Neuronal stem cell (in vitro differentiated cells): Measurements from ENCODE around the gene MARVELD1. TPM values are rescaled to one million over a fixed set of nuclear protein-coding genes. Genes with fewer than 3 reads are reported as not detected.

ENCODE experiments used
- DNase-seq: peaks from one replicate; pipeline ENCODE4 v3.0.0-alpha.2; 2013; ENCODE audit warnings: low spot score
- H2AFZ ChIP-seq: one replicate; pipeline ENCODE4 v1.6.1; 2013; ENCODE audit warnings: mild to moderate bottlenecking, low read length, inconsistent platforms
- H2AK5ac ChIP-seq: 2 replicates; pipeline ENCODE4 v1.6.1; 2013; ENCODE audit warnings: low read depth, mild to moderate bottlenecking, inconsistent platforms, low read length, moderate library complexity, mixed read lengths
- H2BK120ac ChIP-seq: 2 replicates; pipeline ENCODE4 v1.6.1; 2013; ENCODE audit warnings: low read depth, mild to moderate bottlenecking, inconsistent platforms, low read length, moderate library complexity, mixed read lengths
- H2BK12ac ChIP-seq: one replicate; pipeline ENCODE4 v1.6.1; 2013; ENCODE audit warnings: low read length, inconsistent platforms
- H2BK15ac ChIP-seq: 2 replicates; pipeline ENCODE4 v1.6.1; 2013; ENCODE audit warnings: mild to moderate bottlenecking, low read length, inconsistent platforms, mixed read lengths
- H2BK5ac ChIP-seq: one replicate; pipeline ENCODE4 v1.6.1; 2013; ENCODE audit warnings: inconsistent platforms, mild to moderate bottlenecking, low read length, moderate library complexity
- H3K14ac ChIP-seq: one replicate; pipeline ENCODE4 v1.6.1; 2013; ENCODE audit warnings: low read length, inconsistent platforms
- H3K18ac ChIP-seq: 2 replicates; pipeline ENCODE4 v1.6.1; 2013; ENCODE audit warnings: low read length, inconsistent platforms
- H3K23ac ChIP-seq: 2 replicates; pipeline ENCODE4 v1.6.1; 2013; ENCODE audit warnings: low read depth, mild to moderate bottlenecking, mixed read lengths, low read length, inconsistent platforms; ENCODE audit not compliant: poor library complexity
- H3K27ac ChIP-seq: replicated peaks from 3 replicates; pipeline ENCODE4 v1.5.1; 2013; ENCODE audit warnings: low read length, inconsistent platforms
- H3K27me3 ChIP-seq, 3 experiments: 2 replicates each; pipeline ENCODE4 v1.6.1; 2013; ENCODE audit warnings: low read length in 3 of 3, mild to moderate bottlenecking in 2 of 3, inconsistent platforms in 1 of 3, low read depth in 1 of 3, mixed read lengths in 1 of 3, moderate library complexity in 1 of 3; ENCODE audit not compliant: control insufficient read depth in 3 of 3, insufficient read depth in 3 of 3
- H3K36me3 ChIP-seq, 2 donors: replicated peaks in 1 of 2; 2 replicates each; pipeline ENCODE4 v1.6.1; 2013; ENCODE audit warnings: low read length in 2 of 2; ENCODE audit not compliant: control insufficient read depth in 2 of 2, insufficient read depth in 2 of 2
- H3K4ac ChIP-seq: 2 replicates; pipeline ENCODE4 v1.6.1; 2013; ENCODE audit warnings: inconsistent platforms, mild to moderate bottlenecking, low read length, moderate library complexity
- H3K4me1 ChIP-seq, 2 donors: 1 replicate in 1 of 2; 2 replicates in 1 of 2; pipeline ENCODE4 v1.6.1; 2013; ENCODE audit warnings: low read length in 2 of 2, low read depth in 1 of 2; ENCODE audit not compliant: control insufficient read depth in 2 of 2, insufficient read depth in 1 of 2
- H3K4me2 ChIP-seq: one replicate; pipeline ENCODE4 v1.6.1; 2013; ENCODE audit warnings: mild to moderate bottlenecking, low read length, inconsistent platforms; ENCODE audit not compliant: insufficient read depth, poor library complexity, severe bottlenecking
- H3K4me3 ChIP-seq, 2 donors: 2 replicates each; pipeline ENCODE4 v1.5.1; 2013; ENCODE audit warnings: low read length in 2 of 2, mild to moderate bottlenecking in 2 of 2, inconsistent platforms in 1 of 2, moderate library complexity in 1 of 2
- H3K79me1 ChIP-seq: one replicate; pipeline ENCODE4 v1.6.1; 2013; ENCODE audit warnings: low read depth, mild to moderate bottlenecking, inconsistent platforms, low read length, moderate library complexity
- H3K9ac ChIP-seq: one replicate; pipeline ENCODE4 v1.6.1; 2013; ENCODE audit warnings: mild to moderate bottlenecking, low read depth, low read length, inconsistent platforms; ENCODE audit not compliant: poor library complexity
- H3K9me3 ChIP-seq, 2 donors: replicated peaks in 1 of 2; 2 replicates each; pipeline versions ENCODE3 to v1.6.1; 2013; ENCODE audit warnings: low read length in 2 of 2, mild to moderate bottlenecking in 2 of 2, inconsistent platforms in 1 of 2, low read depth in 1 of 2, mixed read lengths in 1 of 2, moderate library complexity in 1 of 2; ENCODE audit not compliant: control insufficient read depth in 2 of 2, insufficient read depth in 1 of 2
- H4K8ac ChIP-seq: one replicate; pipeline ENCODE4 v1.6.1; 2013; ENCODE audit warnings: low read depth, mild to moderate bottlenecking, inconsistent platforms, low read length, moderate library complexity
- H4K91ac ChIP-seq: one replicate; pipeline ENCODE4 v1.6.1; 2013; ENCODE audit warnings: low read length, low read depth, mild to moderate bottlenecking, inconsistent platforms; ENCODE audit not compliant: poor library complexity
- WGBS, 2 donors: extraction: QIAGEN DNeasy Blood & Tissue Kit; methylation state at CpG; one replicate each; pipeline ENCODE4 v1.1.7; 2013; ENCODE audit warnings: missing lambda C conversion rate in 2 of 2, mixed read lengths in 1 of 2; ENCODE audit not compliant: insufficient read length in 2 of 2, insufficient replicate concordance in 1 of 2; ENCODE audit errors: extremely low coverage in 2 of 2; 5-methylcytosine and 5-hydroxymethylcytosine counted together
- polyA plus RNA-seq, 2 experiments: library from polyadenylated mRNA; stranded (reverse); fragments of 200-250 nt; gene quantifications; one replicate each; pipeline ENCODE4 v1.2.3, GENCODE V29; 2013

MARVELD1 gene
- 34.2 TPM for polyA plus RNA-seq (2013, experiment 1 of 2)
- polyA plus RNA-seq (2013, experiment 2 of 2), result 32.5 TPM

DNA sequence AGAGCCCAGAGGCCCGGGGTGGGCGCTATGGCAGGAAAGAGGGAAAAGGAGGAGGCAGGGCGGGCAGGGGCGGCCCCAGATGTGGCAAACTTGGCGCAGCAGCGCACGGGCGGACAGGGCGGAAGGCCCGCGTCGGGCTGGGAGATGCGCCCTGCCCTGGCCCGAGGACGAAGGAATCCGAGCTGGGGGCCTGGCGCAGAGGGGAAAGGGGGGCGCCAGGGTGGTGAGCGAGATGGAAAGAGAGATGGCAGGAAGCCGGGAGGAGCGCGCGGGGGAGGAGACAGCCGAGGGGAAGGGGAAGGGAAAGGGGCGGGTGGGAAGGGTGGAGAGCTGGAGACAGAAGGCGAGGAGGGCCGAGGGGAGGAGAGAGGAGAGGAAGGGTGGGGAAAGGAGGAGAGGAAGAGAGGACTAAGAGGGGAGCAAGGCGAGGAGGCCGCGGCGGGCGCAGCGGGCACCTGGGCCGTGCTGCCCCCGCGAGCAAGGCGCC, at the start of gene MARVELD1:
Gene MARVELD1 (plus strand): TSS at position 392 of the 487 bp plus-strand sequence. CDS start 147 bp downstream, outside the sequence.
- Histone ChIP-seq H2BK12ac (no peak within 1 kb of the TSS), H3K4me3 (peak within 1 kb of the TSS; percentile 56 to 91), H2BK15ac (peak within 1 kb of the TSS; percentile 61), H3K9me3 (no peaks in the 10 kb centered on the region), H3K27ac (peak within 1 kb of the TSS; percentile 65), H2AK5ac (peak within 1 kb of the TSS; percentile 85), H2BK120ac (peak within 1 kb of the TSS; percentile 68), H3K9ac (peak within 1 kb of the TSS; percentile 99), H2AFZ (peak within 1 kb of the TSS; percentile 94), H4K91ac (peak within 1 kb of the TSS; percentile 62), H3K4me2 (peak within 1 kb of the TSS; percentile 88), H3K27me3 (peaks cover 0 to 16% (median 2%) of the 10 kb centered on the region in 3 experiments), H3K23ac (peak within 1 kb of the TSS; percentile 97), H3K14ac (peak within 1 kb of the TSS; percentile 82), H3K4me1 (peaks cover 9 to 26% of the 10 kb centered on the region in 2 donors), H3K36me3 (peaks cover 3 to 6% of the 10 kb centered on the region in 2 donors), H3K79me1 (peaks cover 6% of the 10 kb centered on the region), H4K8ac (peak within 1 kb of the TSS; percentile 95), H3K18ac (peak within 1 kb of the TSS; percentile 99), H2BK5ac (peak within 1 kb of the TSS; percentile 79), H3K4ac (peak within 1 kb of the TSS; percentile 85)
- WGBS, 2 donors, result no CpG with 5 or more reads among the region's 37 CpGs
- DNase-seq, result peak; percentile 59

DNA sequence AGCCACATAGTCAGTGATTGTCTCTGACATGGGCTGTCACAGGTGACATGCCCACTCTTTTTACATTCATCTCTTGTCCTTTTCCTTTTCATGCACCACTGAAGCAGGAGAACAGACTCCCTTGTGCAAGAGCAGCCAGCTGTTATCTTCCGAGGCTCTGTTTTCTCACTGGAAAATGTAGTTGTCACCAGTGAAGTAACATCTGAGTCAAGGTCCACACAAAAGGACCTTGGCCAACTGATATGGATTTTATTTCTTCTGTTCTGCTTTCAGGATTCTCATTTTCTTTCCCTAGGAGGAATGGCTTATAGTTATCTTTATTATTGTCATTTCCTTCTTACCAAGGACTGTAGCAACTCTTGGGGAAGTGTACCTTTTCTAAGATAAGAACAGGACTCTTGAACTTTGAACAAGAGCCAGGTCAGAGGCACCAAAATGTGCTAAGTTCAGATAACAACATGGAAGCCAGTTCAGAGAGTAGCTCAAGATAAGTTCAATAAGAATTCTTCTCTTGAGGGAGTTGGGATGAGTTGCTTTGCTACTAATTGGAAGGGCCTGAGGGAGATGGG, 49.2 kb upstream of the MARVELD1 start:
- peaks cover 0 to 2% of the 10 kb centered on the region in 2 donors for H3K4me1 ChIP-seq
- WGBS, 2 donors, result no CpG with 5 or more reads among the region's 1 CpG
- no peaks in the 10 kb centered on the region for H3K79me1 ChIP-seq
- DNase-seq, result no peak
- H2BK12ac ChIP-seq, result no peak overlapping the region
- no peak overlapping the region for H3K4ac ChIP-seq
- H3K9ac ChIP-seq, result no peak overlapping the region
- no peak overlapping the region for H3K18ac ChIP-seq
- no peak overlapping the region for H2AK5ac ChIP-seq
- H3K27ac ChIP-seq, result no peak overlapping the region
- H3K36me3 ChIP-seq, result peaks cover 19 to 76% of the 10 kb centered on the region in 2 donors
- H3K9me3 ChIP-seq, result no peaks in the 10 kb centered on the region
- no peak overlapping the region for H3K4me3 ChIP-seq
- H4K91ac ChIP-seq, result no peak overlapping the region
- no peak overlapping the region for H2AFZ ChIP-seq
- H3K27me3 ChIP-seq, result peaks cover 0 to 2% (median 0%) of the 10 kb centered on the region in 3 experiments
- H3K14ac ChIP-seq, result no peak overlapping the region
- H4K8ac ChIP-seq, result no peak overlapping the region
- H2BK15ac ChIP-seq, result no peak overlapping the region
- H3K4me2 ChIP-seq, result no peak overlapping the region
- peak overlapping the region; percentile 73 for H3K23ac ChIP-seq
- H2BK5ac ChIP-seq, result no peak overlapping the region
- no peak overlapping the region for H2BK120ac ChIP-seq

DNA sequence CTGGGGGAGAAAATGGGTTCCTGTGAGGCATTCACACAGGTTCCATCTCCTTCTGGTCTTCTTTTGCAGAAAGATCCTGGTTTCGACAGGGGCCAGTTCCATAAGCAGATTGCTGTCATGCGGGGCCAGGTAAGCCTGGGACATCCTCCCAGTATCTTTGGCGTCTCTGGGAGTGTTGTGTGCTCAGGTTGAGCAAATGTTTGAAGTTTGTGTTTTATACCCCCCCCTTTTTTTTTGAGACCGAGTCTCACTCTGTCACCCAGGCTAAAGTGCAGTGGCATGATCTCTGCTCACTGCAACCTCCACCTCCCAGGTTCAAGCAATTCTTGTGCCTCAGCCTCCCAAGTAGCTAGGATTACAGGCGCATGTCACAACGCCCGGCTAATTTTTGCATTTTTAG, 46.5 kb upstream of the MARVELD1 start:
- Histone ChIP-seq H3K36me3 (peaks cover 22 to 86% of the 10 kb centered on the region in 2 donors), H3K14ac (no peak overlapping the region), H3K4me1 (peaks cover 0 to 2% of the 10 kb centered on the region in 2 donors), H3K4me2 (no peak overlapping the region), H3K18ac (no peak overlapping the region), H3K23ac (no peak overlapping the region), H2BK5ac (no peak overlapping the region), H2BK120ac (no peak overlapping the region), H3K4me3 (no peak overlapping the region), H3K9me3 (no peaks in the 10 kb centered on the region), H2AFZ (no peak overlapping the region), H3K9ac (no peak overlapping the region), H3K79me1 (no peaks in the 10 kb centered on the region), H3K27me3 (peaks cover 0 to 2% (median 0%) of the 10 kb centered on the region in 3 experiments), H2AK5ac (no peak overlapping the region), H2BK12ac (no peak overlapping the region), H4K8ac (no peak overlapping the region), H3K27ac (no peak overlapping the region), H3K4ac (no peak overlapping the region), H2BK15ac (no peak overlapping the region), H4K91ac (no peak overlapping the region)
- no CpG with 5 or more reads among the region's 7 CpGs for WGBS, 2 donors
- no peak for DNase-seq

DNA sequence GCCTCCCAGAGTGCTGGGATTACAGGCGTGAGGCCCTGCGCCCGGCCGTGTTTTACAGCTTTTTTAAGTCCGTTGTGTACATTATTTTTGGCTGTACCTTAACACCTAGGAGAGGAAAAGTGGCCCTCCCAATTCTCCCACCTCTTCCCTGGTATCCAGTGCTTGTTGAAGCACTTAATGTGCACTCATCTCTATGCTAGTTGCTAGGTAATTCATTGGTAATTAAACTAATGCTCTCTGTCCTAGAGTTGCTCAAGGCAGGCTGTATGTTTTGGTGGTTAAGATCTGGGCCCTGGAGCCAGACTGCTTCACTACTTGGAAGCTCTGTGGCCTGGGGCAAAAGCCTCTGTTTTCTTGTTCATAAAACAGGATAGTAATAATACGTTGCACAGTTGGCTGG, 46.1 kb upstream of the MARVELD1 start:
- no peak overlapping the region for H3K4ac ChIP-seq
- peaks cover 0 to 2% of the 10 kb centered on the region in 2 donors for H3K4me1 ChIP-seq
- no peak overlapping the region for H4K91ac ChIP-seq
- no peaks in the 10 kb centered on the region for H3K9me3 ChIP-seq
- no peak overlapping the region for H3K4me2 ChIP-seq
- DNase-seq, result no peak
- H2AK5ac ChIP-seq, result no peak overlapping the region
- peaks cover 0 to 2% (median 0%) of the 10 kb centered on the region in 3 experiments for H3K27me3 ChIP-seq
- H3K23ac ChIP-seq, result no peak overlapping the region
- H2BK120ac ChIP-seq, result no peak overlapping the region
- no CpG with 5 or more reads among the region's 6 CpGs for WGBS, 2 donors
- no peak overlapping the region for H3K27ac ChIP-seq
- H2BK15ac ChIP-seq, result no peak overlapping the region
- H3K18ac ChIP-seq, result no peak overlapping the region
- H3K79me1 ChIP-seq, result no peaks in the 10 kb centered on the region
- H3K14ac ChIP-seq, result no peak overlapping the region
- H2BK12ac ChIP-seq, result no peak overlapping the region
- no peak overlapping the region for H2AFZ ChIP-seq
- H4K8ac ChIP-seq, result no peak overlapping the region
- no peak overlapping the region for H2BK5ac ChIP-seq
- H3K9ac ChIP-seq, result no peak overlapping the region
- H3K36me3 ChIP-seq, result peaks cover 22 to 85% of the 10 kb centered on the region in 2 donors
- H3K4me3 ChIP-seq, result no peak overlapping the region
